Psoas muscle (tissue), 8 donors: Measurements from ENCODE around the gene GMNN. TPM values are rescaled to one million over a fixed set of nuclear protein-coding genes. Genes with fewer than 3 reads are reported as not detected.
"Not testable (repeated sequence)": the region's sequence is repeated elsewhere in the genome, so short reads cannot be mapped to it uniquely, and the experiment has no call there.

ENCODE experiments used
- ATAC-seq, 4 donors: fragments of 200-7000 bp; cut with Tn5 transposase; one replicate each; pipeline ENCODE4 v1.9.1; 2020; ENCODE audit warnings: moderate library complexity in 3 of 4, mild to moderate bottlenecking in 2 of 4
- DNase-seq, 2 donors: peaks; one replicate each; pipeline ENCODE4 v3.0.0-alpha.2; 2020
- H3K27ac ChIP-seq: fragments of 200-600 bp; one replicate; pipeline ENCODE4 v1.8.0; 2022
- H3K27me3 ChIP-seq, 3 donors: fragments of 200-600 bp in 1 of 3; one replicate each; pipeline versions ENCODE4 v1.6.1 to v1.8.0; 2013 to 2022; ENCODE audit warnings: low read length in 2 of 3, mild to moderate bottlenecking in 2 of 3, moderate library complexity in 1 of 3; ENCODE audit not compliant: insufficient read depth in 3 of 3
- H3K36me3 ChIP-seq, 2 donors: fragments of 200-600 bp in 1 of 2; one replicate each; pipeline versions ENCODE4 v1.6.1 to v1.8.0; 2013 to 2022; ENCODE audit warnings: low read depth in 1 of 2, mild to moderate bottlenecking in 1 of 2, moderate library complexity in 1 of 2; ENCODE audit not compliant: insufficient read depth in 1 of 2
- H3K4me1 ChIP-seq: fragments of 200-600 bp; one replicate; pipeline ENCODE4 v1.8.0; 2022
- H3K4me3 ChIP-seq: fragments of 200-600 bp; one replicate; pipeline ENCODE4 v1.8.0; 2022; ENCODE audit warnings: mild to moderate bottlenecking
- H3K9me3 ChIP-seq: fragments of 200-600 bp; one replicate; pipeline ENCODE4 v1.8.0; 2022
- WGBS, 3 donors: extraction: QIAGEN DNeasy Blood & Tissue Kit; methylation state at CpG; one replicate each; pipeline versions ENCODE4 v1.1.6 to v1.1.7; 2013; 5-methylcytosine and 5-hydroxymethylcytosine counted together
- intact Hi-C, 2 donors: fragments of 100-400 bp; cut with DNase I; formaldehyde crosslinking; loops; one replicate each; pipeline versions ENCODE4 v1.11.0 to v1.14.2; 2022
- polyA plus RNA-seq, 3 donors: library from polyadenylated mRNA; stranded (reverse); fragments of 200-250 nt; gene quantifications; one replicate each; pipeline ENCODE4 v1.2.3, GENCODE V29; 2013
- total RNA-seq, 4 donors: library from RNA; stranded (reverse); fragmentation: NEBNext Ultra II Directional in 2 of 4; extraction: Animal tissue kit (Norgen Biotek cat#: 25700) in 2 of 4; gene quantifications; one replicate each; pipeline versions ENCODE4 v1.2.1 to v1.2.4, GENCODE V29; 2021 to 2023
- TF ChIP-seq, protein P1 (sequence below): fragments of 200-600 bp; IDR thresholded peaks from one replicate; pipeline ENCODE4 v1.8.0; 2022; ENCODE audit warnings: antibody characterized with exemption
- donor health status: healthy with polysubstance abuse.
- donor health status: DM: no; HTN: no; CAD: no; lungs with moderate emphysema.
- donor health status: Bipolar disorder and iron deficiency.
- donor health status: healthy.
- donor health status: DM: yes; HTN: yes; CAD: no.
- donor health status: DM: no; HTN: no; CAD: no.
- donor health status: DM: no; HTN: no; CAD: no.
- donor health status: DM: yes; HTN: yes; CAD: no.

GMNN gene
- total and polyA plus RNA-seq, 7 donors, result 3.5 to 12.2 (median 4.2) TPM

DNA sequence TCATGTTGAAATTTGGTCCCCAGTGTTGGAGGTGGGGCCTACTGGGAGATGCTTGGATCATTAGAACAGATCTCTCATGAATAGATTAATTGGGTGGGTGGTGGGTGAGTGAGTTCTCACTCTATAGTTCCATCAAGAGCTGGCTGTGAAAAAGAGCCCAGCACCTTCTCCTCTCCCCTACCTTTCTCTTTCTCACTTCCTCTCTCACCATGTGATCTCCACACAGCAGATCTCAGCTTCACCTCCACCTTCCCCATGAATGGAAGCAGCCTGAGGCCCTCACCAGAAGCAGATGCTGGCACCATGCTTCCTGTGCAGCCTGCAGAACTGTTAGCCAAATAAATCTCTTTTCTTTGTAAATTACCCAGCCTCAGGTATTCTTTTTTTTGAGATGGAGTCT is 12.9 kb upstream of the GMNN start:
- no peak for ATAC-seq
- intact Hi-C loops, result loop anchor here in 1 of 2 donors (10.0 kb wide), 1 partner anchor 177 kb away; no protein-coding TSS in a partner anchor
- Histone ChIP-seq H3K4me3 (no peak overlapping the region), H3K4me1 (no peaks in the 10 kb centered on the region), H3K9me3 (no peaks in the 10 kb centered on the region), H3K27me3 (no peaks in the 10 kb centered on the region), H3K27ac (no peak overlapping the region), H3K36me3 (no peaks in the 10 kb centered on the region)
- TF ChIP-seq, protein P1, sequence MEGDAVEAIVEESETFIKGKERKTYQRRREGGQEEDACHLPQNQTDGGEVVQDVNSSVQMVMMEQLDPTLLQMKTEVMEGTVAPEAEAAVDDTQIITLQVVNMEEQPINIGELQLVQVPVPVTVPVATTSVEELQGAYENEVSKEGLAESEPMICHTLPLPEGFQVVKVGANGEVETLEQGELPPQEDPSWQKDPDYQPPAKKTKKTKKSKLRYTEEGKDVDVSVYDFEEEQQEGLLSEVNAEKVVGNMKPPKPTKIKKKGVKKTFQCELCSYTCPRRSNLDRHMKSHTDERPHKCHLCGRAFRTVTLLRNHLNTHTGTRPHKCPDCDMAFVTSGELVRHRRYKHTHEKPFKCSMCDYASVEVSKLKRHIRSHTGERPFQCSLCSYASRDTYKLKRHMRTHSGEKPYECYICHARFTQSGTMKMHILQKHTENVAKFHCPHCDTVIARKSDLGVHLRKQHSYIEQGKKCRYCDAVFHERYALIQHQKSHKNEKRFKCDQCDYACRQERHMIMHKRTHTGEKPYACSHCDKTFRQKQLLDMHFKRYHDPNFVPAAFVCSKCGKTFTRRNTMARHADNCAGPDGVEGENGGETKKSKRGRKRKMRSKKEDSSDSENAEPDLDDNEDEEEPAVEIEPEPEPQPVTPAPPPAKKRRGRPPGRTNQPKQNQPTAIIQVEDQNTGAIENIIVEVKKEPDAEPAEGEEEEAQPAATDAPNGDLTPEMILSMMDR, result no peak
- DNase-seq, result no peak

DNA sequence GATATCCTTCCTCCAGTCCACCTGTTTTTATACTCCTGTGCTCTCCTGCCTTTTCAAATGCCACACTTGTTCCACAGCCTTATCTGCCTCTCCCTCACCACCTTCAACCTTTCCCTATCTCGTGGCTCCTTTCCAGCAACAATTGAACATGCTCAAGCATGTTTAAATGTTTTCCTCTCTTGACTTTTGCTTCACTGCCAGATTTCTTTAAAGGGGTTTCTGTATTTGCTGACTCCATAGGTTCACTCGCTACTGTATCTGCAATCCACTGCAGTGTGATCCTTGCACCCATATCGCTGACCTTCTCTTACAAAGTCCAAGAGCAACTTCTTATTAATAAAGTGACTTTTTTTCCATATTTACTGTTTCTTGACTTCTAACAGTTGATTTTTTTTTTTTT is 11.2 kb upstream of the GMNN start:
- no peaks in the 10 kb centered on the region for H3K36me3 ChIP-seq
- H3K27me3 ChIP-seq, result no peaks in the 10 kb centered on the region
- DNase-seq (no peak), ATAC-seq (no peak)
- no peak overlapping the region for H3K27ac ChIP-seq
- H3K9me3 ChIP-seq, result no peaks in the 10 kb centered on the region
- TF ChIP-seq, protein P1, result no peak
- no peaks in the 10 kb centered on the region for H3K4me1 ChIP-seq
- intact Hi-C loops, result loop anchor here in 1 of 2 donors (10.0 kb wide), 1 partner anchor 179 kb away; no protein-coding TSS in a partner anchor
- WGBS, 3 donors, result 76 to 85% (median 81%) methylated on average over 3 of the region's 3 CpGs
- no peak overlapping the region for H3K4me3 ChIP-seq

DNA sequence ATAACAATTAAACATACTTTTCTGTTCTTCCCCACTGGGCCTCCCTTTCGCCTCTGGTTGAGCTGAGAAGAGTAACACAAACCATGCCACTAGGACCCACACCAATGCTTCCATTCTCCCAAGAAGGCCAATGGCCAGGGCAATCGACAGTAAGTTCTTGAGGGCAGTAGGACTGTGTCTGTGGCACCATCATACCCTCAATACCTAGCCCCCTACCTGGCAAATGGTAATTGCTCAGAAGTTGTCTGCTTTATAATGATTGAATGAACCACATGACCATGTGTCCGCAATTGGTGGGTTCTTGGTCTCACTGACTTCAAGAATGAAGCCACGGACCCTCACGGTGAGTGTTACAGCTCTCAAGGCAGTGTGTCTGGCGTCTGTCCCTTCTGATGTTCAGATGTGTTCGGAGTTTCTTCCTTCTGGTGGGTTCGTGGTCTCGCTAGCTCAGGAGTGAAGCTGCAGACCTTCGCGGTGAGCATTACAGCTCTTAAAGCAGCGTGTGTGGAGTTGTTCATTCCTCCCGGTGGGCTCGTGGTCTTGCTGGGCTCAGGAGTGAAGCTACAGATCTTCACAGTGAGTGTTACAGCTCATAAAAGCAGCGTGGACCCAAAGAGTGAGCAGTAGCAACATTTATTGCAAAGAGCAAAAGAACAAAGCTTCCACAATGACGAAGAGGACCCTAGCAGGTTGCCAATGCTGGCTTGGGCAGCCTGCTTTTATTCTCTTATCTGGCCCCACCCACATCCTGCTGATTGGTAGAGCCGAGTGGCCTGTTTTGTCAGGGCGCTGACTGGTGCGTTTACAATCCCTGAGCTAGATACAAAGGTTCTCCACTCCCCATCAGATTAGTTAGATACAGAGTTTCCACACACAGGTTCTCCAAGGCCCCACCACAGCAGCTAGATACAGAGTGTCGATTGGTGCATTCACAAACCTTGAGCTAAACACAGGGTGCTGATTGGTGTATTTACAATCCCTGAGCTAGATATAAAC is 9.6 kb upstream of the GMNN start:
- not testable (repeated sequence) for ATAC-seq, H3K27ac ChIP-seq, H3K36me3 ChIP-seq, H3K9me3 ChIP-seq, H3K27me3 ChIP-seq, H3K4me1 ChIP-seq, H3K4me3 ChIP-seq, DNase-seq
- intact Hi-C loops, result loop anchor here (5.0 to 10.0 kb wide), 2 partner anchors 180 to 183 kb away; no protein-coding TSS in a partner anchor
- 87 to 91% (median 88%) methylated on average over 19 to 20 of the region's 20 CpGs for WGBS, 3 donors

DNA sequence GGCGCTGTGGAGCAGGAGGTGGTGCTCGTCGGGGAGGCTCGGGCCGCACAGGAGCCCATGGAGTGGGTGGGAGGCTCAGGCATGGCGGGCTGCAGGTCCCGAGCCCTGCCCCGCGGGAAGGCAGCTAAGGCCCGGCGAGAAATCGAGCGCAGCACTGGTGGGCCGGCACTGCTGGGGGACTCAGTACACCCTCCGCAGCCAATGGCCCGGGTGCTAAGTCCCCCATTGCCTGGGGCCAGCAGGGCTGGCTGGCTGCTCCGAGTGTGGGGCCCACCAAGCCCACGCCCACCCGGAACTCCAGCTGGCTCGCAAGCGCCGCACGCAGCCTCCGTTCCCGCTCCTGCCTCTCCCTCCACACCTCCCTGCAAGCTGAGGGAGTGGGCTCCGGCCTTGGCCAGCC is 8.8 kb upstream of the GMNN start:
- WGBS, 3 donors, result 90 to 93% (median 92%) methylated on average over 14 to 24 of the region's 26 CpGs
- H3K4me1 ChIP-seq, DNase-seq: not testable (repeated sequence)

DNA sequence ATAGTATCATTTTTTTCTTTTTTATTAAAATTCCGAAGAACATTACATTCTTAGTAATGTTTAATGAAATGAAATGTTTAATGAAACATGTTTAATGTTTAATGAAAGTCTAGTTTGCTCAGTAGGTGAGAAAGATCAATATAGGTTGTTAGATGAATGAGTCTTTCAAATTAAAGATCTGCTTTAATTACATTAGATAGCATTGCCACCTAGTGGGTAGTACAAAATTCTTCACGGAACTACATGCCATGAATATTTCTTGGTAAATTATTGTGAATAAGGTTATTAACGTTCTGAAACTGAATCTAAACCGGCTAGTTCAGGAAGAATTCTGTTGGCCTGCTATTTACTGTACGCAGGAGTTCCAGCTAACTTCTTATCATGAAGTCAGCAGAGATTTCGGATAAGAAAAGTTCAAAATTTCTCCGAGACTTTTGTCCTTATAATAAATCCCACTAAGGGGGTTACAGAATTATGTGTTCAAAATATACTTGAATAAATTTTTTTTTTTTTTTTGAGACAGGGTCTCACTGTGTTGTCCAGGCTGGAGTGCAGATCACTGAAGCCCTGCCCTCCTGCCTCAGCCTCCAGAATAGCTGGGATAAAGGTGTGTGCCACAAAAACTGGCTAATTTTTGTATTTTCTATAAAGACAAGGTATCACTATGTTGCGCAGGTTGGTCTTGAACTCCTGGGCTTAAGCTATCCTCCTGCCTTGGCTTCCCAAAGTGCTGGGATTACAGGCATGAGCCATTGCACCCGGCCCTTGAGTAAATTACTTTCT is 7.9 kb upstream of the GMNN start:
- H3K27ac ChIP-seq, result no peak overlapping the region
- no peak for ATAC-seq
- no peaks in the 10 kb centered on the region for H3K9me3 ChIP-seq
- TF ChIP-seq, protein P1, result peak; percentile 42
- H3K27me3 ChIP-seq, result no peaks in the 10 kb centered on the region
- WGBS, 3 donors, result 56 to 64% (median 56%) methylated on average over 9 of the region's 9 CpGs
- no peak overlapping the region for H3K4me3 ChIP-seq
- no peak for DNase-seq
- intact Hi-C loops, result loop anchor here (5.0 to 10.0 kb wide), 2 partner anchors 182 to 185 kb away; no protein-coding TSS in a partner anchor
- no peaks in the 10 kb centered on the region for H3K4me1 ChIP-seq
- H3K36me3 ChIP-seq, result no peaks in the 10 kb centered on the region

More for the DNA sequence above, 8.8 kb upstream of the GMNN start:
- H3K4me3 ChIP-seq, H3K9me3 ChIP-seq, ATAC-seq, H3K27ac ChIP-seq, H3K27me3 ChIP-seq, H3K36me3 ChIP-seq: not testable (repeated sequence)
- intact Hi-C loops, result loop anchor here (5.0 to 10.0 kb wide), 2 partner anchors 181 to 184 kb away; no protein-coding TSS in a partner anchor
